Adipocyte (in vitro differentiated cells): ENCODE data around the gene CIDEC.
"Not testable (repeated sequence)": the region's sequence is repeated elsewhere in the genome, so short reads cannot be mapped to it uniquely, and the experiment has no call there.

Experiments
- DNase-seq: peaks from one replicate; pipeline ENCODE4 v3.0.0-alpha.2; 2015; ENCODE audit warnings: low read depth
- H3K27me3 ChIP-seq: replicated peaks from 2 replicates; pipeline ENCODE4 v1.7.0; 2013; ENCODE audit warnings: mild to moderate bottlenecking, low read length, moderate library complexity; ENCODE audit not compliant: control insufficient read depth, insufficient read depth
- H3K36me3 ChIP-seq: 2 replicates; pipeline ENCODE4 v1.7.0; 2013; ENCODE audit warnings: low read length, mild to moderate bottlenecking, moderate library complexity; ENCODE audit not compliant: control insufficient read depth, insufficient read depth, severe bottlenecking
- H3K4me1 ChIP-seq: 2 replicates; pipeline ENCODE4 v1.7.0; 2013; ENCODE audit warnings: mild to moderate bottlenecking, low read length, moderate library complexity; ENCODE audit not compliant: control insufficient read depth, insufficient read depth
- H3K4me3 ChIP-seq: 2 replicates; pipeline ENCODE4 v1.7.0; 2013; ENCODE audit warnings: mild to moderate bottlenecking, low read length, moderate library complexity
- H3K9ac ChIP-seq: 2 replicates; pipeline ENCODE4 v1.7.0; 2013; ENCODE audit warnings: mild to moderate bottlenecking, low read length, moderate library complexity
- H3K9me3 ChIP-seq: 2 replicates; pipeline ENCODE4 v1.7.0; 2013; ENCODE audit warnings: mild to moderate bottlenecking, low read length, moderate library complexity; ENCODE audit not compliant: control insufficient read depth

Gene CIDEC

GRCh38 chr3:9887480-9887879, 7.4 kb upstream of the CIDEC start:
- H3K9ac ChIP-seq, result no peak overlapping the region
- no peak for DNase-seq
- H3K36me3 ChIP-seq, result peaks cover 4% of the 10 kb centered on the region

GRCh38 chr3:9886328-9886727, 6.3 kb upstream of the CIDEC start:
- Histone ChIP-seq H3K4me1 (peaks cover 46% of the 10 kb centered on the region), H3K36me3 (no peaks in the 10 kb centered on the region), H3K9ac (no peak overlapping the region), H3K27me3 (no peaks in the 10 kb centered on the region), H3K9me3 (no peaks in the 10 kb centered on the region), H3K4me3 (no peak overlapping the region)
- DNase-seq, result no peak

More at GRCh38 chr3:9887480-9887879, 7.4 kb upstream of the CIDEC start:
- Histone ChIP-seq H3K27me3 (no peaks in the 10 kb centered on the region), H3K4me3 (no peak overlapping the region), H3K4me1 (peaks cover 53% of the 10 kb centered on the region), H3K9me3 (no peaks in the 10 kb centered on the region)

DNA sequence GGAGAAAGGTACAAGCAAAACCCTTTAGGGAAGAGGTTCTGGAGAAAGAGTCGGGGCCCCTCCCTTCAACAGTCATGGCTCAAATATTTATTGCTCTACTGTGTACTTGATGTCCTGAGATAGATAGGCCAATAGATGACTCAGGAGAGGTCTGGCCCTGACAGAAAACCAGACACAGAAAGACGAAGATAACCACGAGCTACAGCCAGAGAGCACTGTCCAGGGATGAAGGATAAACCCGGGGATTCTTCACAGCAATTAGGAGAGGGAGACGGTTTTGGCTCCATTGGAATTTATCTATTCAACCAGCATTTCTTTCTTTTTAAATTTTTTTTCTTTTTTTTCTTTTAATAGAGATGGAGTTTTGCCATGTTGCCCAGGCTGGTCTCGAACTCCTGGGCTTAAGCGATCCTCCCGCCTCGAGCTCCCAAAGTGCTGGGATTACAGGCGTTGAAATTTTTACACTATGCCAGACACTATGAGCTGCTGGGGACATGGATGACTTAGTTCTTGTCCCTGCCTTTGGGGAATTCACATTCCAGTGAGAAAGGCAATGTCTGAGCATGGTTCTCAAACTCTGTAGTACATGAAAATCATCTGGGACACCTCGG, 4.6 kb upstream of the CIDEC start:
- peak; percentile 82 for DNase-seq

GRCh38 chr3:9883706-9884554, 3.9 kb upstream of the CIDEC start:
- Histone ChIP-seq H3K27me3 (no peaks in the 10 kb centered on the region), H3K36me3 (no peaks in the 10 kb centered on the region), H3K9ac (peak overlapping the region; percentile 85), H3K4me3 (peak overlapping the region; percentile 64), H3K9me3 (no peaks in the 10 kb centered on the region), H3K4me1 (peaks cover 48% of the 10 kb centered on the region)
- DNase-seq, result peak; percentile 28

More for the DNA sequence above, 4.6 kb upstream of the CIDEC start:
- peak overlapping the region; percentile 85 for H3K9ac ChIP-seq
- H3K4me1 ChIP-seq, result peaks cover 48% of the 10 kb centered on the region
- H3K4me3 ChIP-seq, result peak overlapping the region; percentile 64
- H3K27me3 ChIP-seq, result no peaks in the 10 kb centered on the region
- no peaks in the 10 kb centered on the region for H3K36me3 ChIP-seq
- H3K9me3 ChIP-seq, result no peaks in the 10 kb centered on the region

- H3K27me3 ChIP-seq, result no peaks in the 10 kb centered on the region
- H3K4me1 ChIP-seq, result peaks cover 66% of the 10 kb centered on the region
- H3K9ac ChIP-seq, result no peak overlapping the region
- peaks cover 16% of the 10 kb centered on the region for H3K36me3 ChIP-seq
- no peaks in the 10 kb centered on the region for H3K9me3 ChIP-seq
- DNase-seq, result no peak
- H3K4me3 ChIP-seq, result no peak overlapping the region
Observed at GRCh38 chr3:9881441-9881840, 1.4 kb upstream of the CIDEC start.

GRCh38 chr3:9878700-9879099, 1.4 kb downstream of the CIDEC start:
- Histone ChIP-seq H3K4me3 (peak overlapping the region; percentile 79), H3K4me1 (peaks cover 66% of the 10 kb centered on the region), H3K36me3 (peaks cover 39% of the 10 kb centered on the region), H3K9ac (peak overlapping the region; percentile 90), H3K9me3 (no peaks in the 10 kb centered on the region), H3K27me3 (no peaks in the 10 kb centered on the region)
- DNase-seq, result no peak

GRCh38 chr3:9876991-9877390, 3.1 kb downstream of the CIDEC start:
- DNase-seq, result no peak
- Histone ChIP-seq H3K9me3 (no peaks in the 10 kb centered on the region), H3K27me3 (no peaks in the 10 kb centered on the region), H3K36me3 (peaks cover 57% of the 10 kb centered on the region), H3K9ac (peak overlapping the region; percentile 90), H3K4me3 (peak overlapping the region; percentile 79), H3K4me1 (peaks cover 73% of the 10 kb centered on the region)

GRCh38 chr3:9876255-9876654, 3.8 kb downstream of the CIDEC start:
- H3K4me3 ChIP-seq, result peak overlapping the region; percentile 53
- peak overlapping the region; percentile 76 for H3K9ac ChIP-seq
- peaks cover 80% of the 10 kb centered on the region for H3K4me1 ChIP-seq
- H3K27me3 ChIP-seq, H3K9me3 ChIP-seq, DNase-seq: not testable (repeated sequence)
- H3K36me3 ChIP-seq, result peaks cover 64% of the 10 kb centered on the region

GRCh38 chr3:9875448-9875847, 4.6 kb downstream of the CIDEC start:
- Histone ChIP-seq H3K4me3 (peak overlapping the region; percentile 53), H3K9me3 (no peaks in the 10 kb centered on the region)
- peak; percentile 18 for DNase-seq

GRCh38 chr3:9872067-9872466, 8.0 kb downstream of the CIDEC start:
- not testable (repeated sequence) for DNase-seq, H3K4me3 ChIP-seq, H3K9me3 ChIP-seq, H3K27me3 ChIP-seq
- Histone ChIP-seq H3K9ac (peak overlapping the region; percentile 51), H3K4me1 (peaks cover 64% of the 10 kb centered on the region), H3K36me3 (peaks cover 95% of the 10 kb centered on the region)

More at GRCh38 chr3:9875448-9875847, 4.6 kb downstream of the CIDEC start:
- H3K36me3 ChIP-seq, result peaks cover 72% of the 10 kb centered on the region
- no peaks in the 10 kb centered on the region for H3K27me3 ChIP-seq
- peaks cover 85% of the 10 kb centered on the region for H3K4me1 ChIP-seq
- H3K9ac ChIP-seq, result peak overlapping the region; percentile 76

DNA sequence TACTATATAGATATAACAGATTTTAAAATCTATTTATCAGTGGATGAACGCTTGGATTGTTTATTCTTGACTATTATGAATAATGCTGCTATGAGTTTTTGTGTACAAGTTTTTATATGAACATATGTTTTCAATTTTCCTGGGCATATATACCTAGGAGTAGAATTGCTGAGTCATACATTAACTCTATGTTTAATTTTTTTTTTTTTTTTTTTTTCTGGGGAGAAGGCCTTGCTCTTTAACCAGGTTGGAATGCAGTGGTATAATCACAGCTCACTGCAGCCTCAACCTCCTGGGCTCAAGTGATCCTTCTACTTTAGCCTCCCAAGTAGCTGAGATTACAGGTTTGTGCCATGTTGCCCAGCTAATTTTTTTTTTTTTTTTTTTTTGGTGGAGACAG, 9.1 kb downstream of the CIDEC start:
- peak overlapping the region; percentile 44 for H3K9ac ChIP-seq
- H3K9me3 ChIP-seq, result no peaks in the 10 kb centered on the region
- peaks cover 66% of the 10 kb centered on the region for H3K4me1 ChIP-seq
- DNase-seq, result peak; percentile 82
- H3K36me3 ChIP-seq, result peaks cover 96% of the 10 kb centered on the region
- H3K27me3 ChIP-seq, result no peaks in the 10 kb centered on the region
- H3K4me3 ChIP-seq, result no peak overlapping the region
